PFSK-1 (cell line): Measurements from ENCODE around the gene CCDC63.

Experiments
- FOXP2 ChIP-seq: optimal IDR thresholded peaks from 2 replicates; pipeline ENCODE3; 2011; ENCODE audit warnings: borderline replicate concordance, control low read depth, inconsistent platforms; ENCODE audit not compliant: insufficient read depth; ENCODE audit errors: extremely low read length, extremely low read depth
- POLR2AphosphoS5 ChIP-seq: IDR thresholded peaks from 2 replicates; pipeline ENCODE4 v1.6.1; 2012; ENCODE audit warnings: low read depth, mild to moderate bottlenecking, control low read depth, low read length, moderate library complexity
- SIN3A ChIP-seq: IDR thresholded peaks from 2 replicates; pipeline ENCODE4 v1.6.1; 2012; ENCODE audit warnings: mild to moderate bottlenecking, low read length, moderate library complexity, borderline replicate concordance; ENCODE audit not compliant: insufficient read depth
- TAF1 ChIP-seq: IDR thresholded peaks from 2 replicates; pipeline ENCODE4 v1.6.1; 2012; ENCODE audit warnings: low read length, control low read depth, borderline replicate concordance; ENCODE audit not compliant: insufficient read depth
- TF ChIP-seq, protein P1 (sequence below), 2 experiments: IDR thresholded peaks; 2 replicates each; pipeline versions ENCODE4 v1.6.1 to v1.8.0; 2011 to 2012; ENCODE audit warnings: low read depth in 2 of 2, low read length in 2 of 2, control low read depth in 1 of 2, inconsistent platforms in 1 of 2, mild to moderate bottlenecking in 1 of 2, moderate library complexity in 1 of 2; ENCODE audit not compliant: insufficient read depth in 1 of 2

CCDC63 gene

GRCh38 chr12:110816779-110817178 lies 30.0 kb upstream of the CCDC63 start:
- no peak for TF ChIP-seq POLR2AphosphoS5

DNA sequence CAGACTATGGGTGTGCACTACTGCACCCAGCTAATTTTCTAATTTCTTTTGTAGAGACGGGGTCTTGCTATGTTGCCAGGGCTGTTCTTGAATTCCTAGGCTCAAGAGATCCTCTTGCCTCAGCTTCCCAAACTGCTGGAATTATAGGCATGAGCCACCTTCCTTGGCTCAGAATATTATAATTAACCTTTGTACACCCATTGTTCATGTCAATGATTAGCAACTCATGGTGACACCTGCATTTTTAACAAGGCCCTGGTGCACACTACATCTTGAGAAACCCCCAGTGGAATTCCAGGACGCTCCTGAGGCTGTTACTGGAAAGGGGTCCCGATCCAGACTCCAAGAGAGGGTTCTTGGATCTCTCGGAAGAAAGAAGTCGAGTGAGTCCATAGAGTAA lies 28.3 kb upstream of the CCDC63 start:
- no peak for TF ChIP-seq FOXP2
- no peak for TF ChIP-seq POLR2AphosphoS5
- TF ChIP-seq, protein P1, sequence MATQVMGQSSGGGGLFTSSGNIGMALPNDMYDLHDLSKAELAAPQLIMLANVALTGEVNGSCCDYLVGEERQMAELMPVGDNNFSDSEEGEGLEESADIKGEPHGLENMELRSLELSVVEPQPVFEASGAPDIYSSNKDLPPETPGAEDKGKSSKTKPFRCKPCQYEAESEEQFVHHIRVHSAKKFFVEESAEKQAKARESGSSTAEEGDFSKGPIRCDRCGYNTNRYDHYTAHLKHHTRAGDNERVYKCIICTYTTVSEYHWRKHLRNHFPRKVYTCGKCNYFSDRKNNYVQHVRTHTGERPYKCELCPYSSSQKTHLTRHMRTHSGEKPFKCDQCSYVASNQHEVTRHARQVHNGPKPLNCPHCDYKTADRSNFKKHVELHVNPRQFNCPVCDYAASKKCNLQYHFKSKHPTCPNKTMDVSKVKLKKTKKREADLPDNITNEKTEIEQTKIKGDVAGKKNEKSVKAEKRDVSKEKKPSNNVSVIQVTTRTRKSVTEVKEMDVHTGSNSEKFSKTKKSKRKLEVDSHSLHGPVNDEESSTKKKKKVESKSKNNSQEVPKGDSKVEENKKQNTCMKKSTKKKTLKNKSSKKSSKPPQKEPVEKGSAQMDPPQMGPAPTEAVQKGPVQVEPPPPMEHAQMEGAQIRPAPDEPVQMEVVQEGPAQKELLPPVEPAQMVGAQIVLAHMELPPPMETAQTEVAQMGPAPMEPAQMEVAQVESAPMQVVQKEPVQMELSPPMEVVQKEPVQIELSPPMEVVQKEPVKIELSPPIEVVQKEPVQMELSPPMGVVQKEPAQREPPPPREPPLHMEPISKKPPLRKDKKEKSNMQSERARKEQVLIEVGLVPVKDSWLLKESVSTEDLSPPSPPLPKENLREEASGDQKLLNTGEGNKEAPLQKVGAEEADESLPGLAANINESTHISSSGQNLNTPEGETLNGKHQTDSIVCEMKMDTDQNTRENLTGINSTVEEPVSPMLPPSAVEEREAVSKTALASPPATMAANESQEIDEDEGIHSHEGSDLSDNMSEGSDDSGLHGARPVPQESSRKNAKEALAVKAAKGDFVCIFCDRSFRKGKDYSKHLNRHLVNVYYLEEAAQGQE (IDR thresholded peaks at IDR 0.05; ENCODE audit: insufficient read depth in 1 of 2, low read depth in 2 of 2, low read length in 2 of 2), result no peak
- TF ChIP-seq TAF1, result no peak
- TF ChIP-seq SIN3A, result no peak

DNA sequence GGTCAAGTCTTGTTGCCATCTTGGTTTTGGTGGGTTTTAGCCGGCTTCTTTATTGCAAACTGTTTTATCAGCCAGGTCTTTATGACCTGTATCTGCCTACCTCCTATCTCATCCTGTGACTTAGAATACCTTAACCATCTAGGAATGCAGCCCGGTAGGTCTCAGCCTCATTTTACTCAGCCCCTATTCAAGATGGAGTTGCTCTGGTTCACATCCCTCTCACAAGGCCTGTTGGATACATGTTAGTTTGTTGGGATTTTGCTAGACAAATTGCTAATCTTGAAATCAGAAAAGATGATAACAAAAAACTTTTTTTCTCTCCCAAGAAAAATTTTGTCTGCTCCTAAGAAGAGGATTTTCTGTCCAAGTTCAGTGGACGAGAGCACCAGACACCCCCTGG lies 27.6 kb upstream of the CCDC63 start:
- TF ChIP-seq POLR2AphosphoS5 (no peak), SIN3A (no peak), FOXP2 (no peak), TAF1 (no peak)
- TF ChIP-seq, protein P1 (IDR thresholded peaks at IDR 0.05; ENCODE audit: insufficient read depth in 1 of 2, low read depth in 2 of 2, low read length in 2 of 2), result no peak

- TF ChIP-seq TAF1 (no peak), POLR2AphosphoS5 (no peak), FOXP2 (no peak), SIN3A (no peak)
- TF ChIP-seq, protein P1 (IDR thresholded peaks at IDR 0.05; ENCODE audit: insufficient read depth in 1 of 2, low read depth in 2 of 2, low read length in 2 of 2), result no peak
Observed at GRCh38 chr12:110819646-110820045, 27.1 kb upstream of the CCDC63 start.

DNA sequence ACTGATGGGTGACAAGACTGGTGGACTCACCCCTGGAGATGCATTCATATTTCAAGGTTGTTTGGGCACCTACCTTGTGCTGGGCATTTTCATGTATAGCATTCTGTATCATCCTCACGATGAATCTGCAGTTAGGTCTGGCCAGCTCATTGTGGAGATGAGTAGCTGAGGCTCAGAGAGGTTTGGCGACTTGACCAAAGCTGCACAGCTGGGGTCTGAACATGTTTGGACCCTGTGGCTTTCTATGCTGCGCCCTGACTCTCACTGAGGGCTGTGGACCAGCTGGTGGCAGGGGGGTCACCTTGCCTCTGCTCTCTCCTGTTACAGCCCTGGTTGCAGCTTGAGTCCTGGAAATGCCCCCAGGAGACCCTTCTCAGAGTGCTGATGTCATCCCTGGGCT lies 24.9 kb upstream of the CCDC63 start:
- TF ChIP-seq FOXP2 (no peak), SIN3A (no peak), POLR2AphosphoS5 (no peak), TAF1 (no peak)
- TF ChIP-seq, protein P1 (IDR thresholded peaks at IDR 0.05; ENCODE audit: insufficient read depth in 1 of 2, low read depth in 2 of 2, low read length in 2 of 2), result no peak
